GM21717 (cell line): ENCODE measurements around the gene ZNF862.

Source experiments
- ATAC-seq: cut with Tn5 transposase; IDR thresholded peaks from one replicate; pipeline ENCODE4 v1.9.1; 2021; ENCODE audit warnings: mild to moderate bottlenecking, moderate library complexity; ENCODE audit not compliant: unreplicated experiment

The ZNF862 gene

DNA sequence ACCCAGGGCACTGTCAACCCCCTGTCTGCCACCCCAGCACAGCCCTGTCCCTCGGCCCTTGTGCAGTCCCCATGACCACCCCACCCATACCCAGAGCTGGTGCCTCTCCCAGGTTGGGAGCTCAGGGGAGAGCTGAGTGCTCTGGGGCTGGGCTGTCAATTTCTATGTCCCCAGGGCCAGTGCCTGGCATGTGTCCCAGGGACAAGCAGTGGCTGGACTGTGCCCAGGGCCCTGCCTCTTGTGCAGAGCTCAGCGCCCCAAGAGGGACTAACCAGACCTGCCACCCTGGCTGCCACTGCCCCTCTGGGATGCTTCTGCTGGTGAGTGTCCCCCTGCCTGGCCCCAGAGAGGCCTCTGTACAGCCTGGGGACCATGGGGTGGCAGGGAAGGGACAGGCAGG is 29.0 kb upstream of the ZNF862 start:
- ATAC-seq = no peak

DNA sequence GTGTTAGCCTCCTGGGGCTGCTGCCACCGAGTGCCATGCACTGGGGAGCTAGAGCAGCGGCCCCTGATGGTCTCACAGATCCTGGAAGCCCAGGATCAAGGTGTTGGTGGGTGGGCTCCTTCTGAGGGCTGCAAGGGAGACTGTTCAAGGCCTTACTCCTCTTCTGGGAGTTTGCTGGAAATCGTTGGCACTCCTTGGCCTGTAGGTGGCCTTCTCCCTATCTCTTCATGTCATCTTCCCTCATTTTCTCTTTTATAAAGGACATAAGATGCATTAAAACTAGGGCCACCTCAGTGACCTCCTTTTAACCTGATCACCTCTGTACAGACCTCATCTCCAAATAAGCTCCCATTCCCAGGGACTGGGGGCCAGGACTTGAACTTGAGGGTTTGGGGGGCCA is 27.0 kb upstream of the ZNF862 start:
- ATAC-seq = no peak

DNA sequence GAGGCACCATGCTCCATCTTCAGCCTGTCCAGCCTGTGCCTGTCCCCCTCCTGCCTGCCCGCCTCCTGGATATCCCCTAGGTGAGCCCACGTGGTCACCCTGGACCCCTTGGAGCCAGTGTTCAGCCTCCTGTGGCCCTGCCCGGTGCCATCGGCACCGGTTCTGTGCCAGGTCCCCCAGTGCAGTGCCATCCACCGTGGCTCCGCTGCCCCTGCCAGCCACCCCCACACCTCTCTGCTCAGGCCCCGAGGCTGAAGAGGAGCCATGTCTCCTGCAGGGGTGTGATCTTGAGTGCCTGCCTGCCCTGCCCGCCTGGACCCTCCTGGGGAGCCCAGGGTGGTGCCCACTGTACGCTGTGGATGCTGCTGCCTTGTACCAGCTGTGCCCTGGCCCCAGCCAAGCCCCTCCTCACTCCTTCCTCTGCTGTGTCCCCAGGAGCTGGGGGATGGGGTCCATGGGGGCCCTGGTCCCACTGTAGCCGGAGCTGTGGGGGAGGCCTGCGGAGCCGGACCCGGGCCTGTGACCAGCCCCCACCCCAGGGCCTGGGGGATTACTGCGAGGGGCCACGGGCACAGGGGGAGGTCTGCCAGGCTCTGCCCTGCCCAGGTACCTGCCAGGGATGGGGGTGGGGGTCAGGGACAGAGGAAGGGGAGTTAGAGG is 26.2 kb upstream of the ZNF862 start:
- ATAC-seq = no peak

DNA sequence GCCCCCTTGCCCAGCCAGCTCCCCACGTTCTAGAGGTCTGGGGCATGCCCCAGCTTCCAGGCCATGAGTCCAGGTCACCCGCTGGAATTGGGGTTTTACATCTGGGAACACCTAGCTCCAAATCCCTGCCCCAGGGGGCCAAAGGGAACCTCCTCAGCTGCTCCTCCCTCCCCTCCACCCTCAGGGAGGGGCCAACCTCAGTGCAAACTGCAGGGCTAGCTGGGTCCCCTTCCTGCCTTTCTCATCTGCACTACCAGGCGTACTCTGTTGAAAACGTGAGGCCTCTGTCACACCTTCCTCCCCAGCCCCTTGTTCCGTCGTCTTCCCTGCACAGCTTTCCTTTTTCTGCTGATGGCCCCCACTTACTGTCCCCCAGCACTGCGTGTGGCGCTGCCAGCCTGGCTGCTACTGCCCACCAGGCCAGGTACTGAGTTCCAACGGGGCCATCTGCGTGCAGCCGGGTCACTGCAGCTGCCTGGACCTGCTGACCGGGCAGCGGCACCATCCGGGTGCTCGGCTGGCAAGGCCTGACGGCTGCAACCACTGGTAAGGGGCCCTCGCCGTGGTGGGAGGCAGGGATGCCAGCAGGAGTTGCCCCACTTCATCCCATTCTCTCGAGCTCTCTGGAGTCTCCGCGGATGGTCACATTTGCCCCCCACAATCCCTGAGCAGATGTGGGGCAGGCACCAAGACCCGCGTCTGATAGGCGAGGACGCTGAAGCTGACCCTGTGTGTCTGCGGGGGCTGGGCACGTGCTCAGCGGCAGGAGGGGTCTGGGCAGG is 24.7 kb upstream of the ZNF862 start:
- ATAC-seq = no peak

DNA sequence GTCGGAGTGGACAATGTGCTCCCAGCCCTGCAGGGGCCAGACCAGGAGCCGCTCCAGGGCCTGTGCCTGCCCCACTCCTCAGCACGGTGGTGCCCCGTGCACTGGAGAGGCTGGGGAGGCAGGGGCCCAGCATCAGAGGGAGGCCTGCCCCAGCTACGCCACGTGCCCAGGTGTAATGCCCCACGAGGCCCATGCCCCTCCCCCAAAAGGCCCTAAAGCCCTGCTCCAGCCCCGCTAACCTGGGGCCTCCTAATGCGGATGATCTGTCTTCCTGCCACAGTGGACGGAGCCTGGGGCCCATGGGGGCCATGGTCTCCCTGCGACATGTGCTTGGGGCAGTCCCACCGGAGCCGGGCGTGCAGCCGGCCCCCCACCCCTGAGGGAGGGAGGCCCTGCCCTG is 23.7 kb upstream of the ZNF862 start:
- no peak for ATAC-seq

DNA sequence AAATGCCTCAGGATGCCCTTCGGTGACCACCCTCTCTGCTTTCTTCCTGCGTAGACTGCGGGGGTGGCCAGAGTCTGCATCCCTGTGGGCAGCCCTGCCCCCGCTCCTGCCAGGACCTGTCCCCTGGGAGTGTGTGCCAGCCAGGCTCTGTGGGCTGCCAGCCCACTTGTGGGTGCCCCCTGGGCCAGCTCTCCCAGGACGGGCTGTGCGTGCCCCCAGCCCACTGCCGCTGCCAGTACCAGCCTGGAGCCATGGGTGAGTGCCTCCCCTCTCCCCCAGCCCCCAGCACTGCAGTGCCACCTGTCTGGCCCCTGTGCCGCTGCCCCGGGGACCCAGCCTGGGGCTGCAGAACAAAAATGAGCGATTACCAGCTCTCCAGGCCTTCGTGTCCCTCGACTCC is 23.1 kb upstream of the ZNF862 start:
- no peak for ATAC-seq

DNA sequence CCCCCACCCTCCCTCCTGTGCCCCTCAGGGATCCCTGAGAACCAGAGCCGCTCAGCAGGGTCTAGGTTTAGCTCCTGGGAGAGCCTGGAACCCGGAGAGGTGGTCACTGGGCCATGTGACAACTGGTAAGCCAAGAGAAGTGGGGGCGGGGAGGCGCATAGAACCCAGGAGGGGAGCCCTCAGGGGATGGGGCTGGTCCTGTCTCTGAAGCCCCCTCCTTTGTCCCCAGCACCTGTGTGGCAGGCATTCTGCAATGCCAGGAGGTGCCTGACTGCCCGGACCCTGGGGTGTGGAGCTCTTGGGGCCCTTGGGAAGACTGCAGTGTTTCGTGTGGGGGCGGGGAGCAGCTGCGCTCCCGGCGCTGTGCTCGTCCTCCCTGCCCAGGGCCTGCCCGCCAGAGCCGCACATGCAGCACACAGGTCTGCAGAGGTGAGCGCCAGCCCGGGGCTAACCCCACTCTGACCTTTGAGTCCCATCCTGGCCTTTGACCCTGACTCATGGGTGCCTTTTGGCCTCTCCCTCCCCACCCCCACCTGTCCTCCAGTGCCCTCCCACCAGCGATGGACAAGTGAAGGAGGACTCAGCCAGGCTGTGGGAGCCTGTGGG is 22.4 kb upstream of the ZNF862 start:
- ATAC-seq = no peak

DNA sequence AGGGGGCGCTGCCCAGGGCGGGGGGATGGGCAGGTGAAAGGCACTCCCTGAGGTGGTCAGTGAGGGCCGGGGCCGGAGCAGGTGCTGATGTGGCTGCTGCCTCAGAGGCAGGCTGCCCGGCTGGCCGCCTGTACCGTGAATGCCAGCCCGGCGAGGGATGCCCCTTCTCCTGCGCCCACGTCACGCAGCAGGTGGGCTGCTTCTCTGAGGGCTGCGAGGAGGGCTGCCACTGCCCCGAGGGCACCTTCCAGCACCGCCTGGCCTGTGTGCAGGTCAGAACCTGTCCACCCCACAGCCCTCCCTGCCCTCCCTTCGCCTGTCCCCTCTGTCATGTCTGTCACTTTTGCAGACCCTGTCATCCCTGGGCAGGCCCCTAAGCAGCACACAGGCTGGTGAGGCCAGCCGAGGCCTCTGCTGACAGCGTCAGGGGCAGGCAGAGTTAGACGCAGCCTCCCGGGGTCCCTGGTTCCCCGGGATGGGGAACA is 21.9 kb upstream of the ZNF862 start:
- ATAC-seq = no peak

DNA sequence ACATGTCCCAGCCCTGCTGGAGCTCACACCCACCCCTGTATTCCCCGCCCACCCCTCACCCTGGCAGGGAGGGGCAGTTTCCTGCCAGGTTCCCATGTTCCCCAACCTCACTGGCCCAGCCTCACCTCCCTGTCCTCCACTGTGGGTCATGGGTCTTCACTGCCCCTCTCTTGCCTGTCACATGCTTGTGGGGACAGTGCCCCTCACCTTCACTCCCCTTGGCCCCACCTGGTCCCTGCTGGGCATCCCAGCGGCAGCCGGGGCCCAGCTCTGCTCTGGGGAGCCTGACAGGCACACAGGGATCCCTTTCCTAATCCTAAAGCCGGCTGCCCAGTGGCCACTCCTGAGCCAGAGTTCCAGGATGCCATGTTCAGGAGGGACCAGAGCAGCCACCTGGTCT is 21.4 kb upstream of the ZNF862 start:
- no peak for ATAC-seq

DNA sequence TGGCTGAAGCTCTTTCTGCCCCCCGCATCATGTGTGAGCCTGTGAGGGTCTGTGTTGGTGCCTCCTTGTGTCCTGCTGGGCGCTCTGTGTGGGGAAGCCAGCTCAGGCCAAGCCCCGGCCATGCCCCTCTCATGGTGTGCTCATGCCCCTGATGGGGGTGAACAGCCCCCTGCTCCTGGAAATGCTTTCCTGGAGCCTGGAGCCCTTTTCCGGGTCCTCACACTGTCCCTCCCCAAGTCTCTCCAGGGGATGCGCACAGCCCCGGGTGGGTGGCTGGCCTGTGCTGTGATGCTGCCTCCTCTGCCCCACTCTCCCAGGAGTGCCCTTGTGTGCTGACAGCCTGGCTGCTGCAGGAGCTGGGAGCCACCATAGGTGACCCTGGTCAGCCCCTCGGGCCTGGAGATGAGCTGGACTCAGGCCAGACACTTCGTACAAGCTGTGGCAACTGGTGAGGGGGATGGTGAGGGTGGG is 20.8 kb upstream of the ZNF862 start:
- ATAC-seq = no peak

DNA sequence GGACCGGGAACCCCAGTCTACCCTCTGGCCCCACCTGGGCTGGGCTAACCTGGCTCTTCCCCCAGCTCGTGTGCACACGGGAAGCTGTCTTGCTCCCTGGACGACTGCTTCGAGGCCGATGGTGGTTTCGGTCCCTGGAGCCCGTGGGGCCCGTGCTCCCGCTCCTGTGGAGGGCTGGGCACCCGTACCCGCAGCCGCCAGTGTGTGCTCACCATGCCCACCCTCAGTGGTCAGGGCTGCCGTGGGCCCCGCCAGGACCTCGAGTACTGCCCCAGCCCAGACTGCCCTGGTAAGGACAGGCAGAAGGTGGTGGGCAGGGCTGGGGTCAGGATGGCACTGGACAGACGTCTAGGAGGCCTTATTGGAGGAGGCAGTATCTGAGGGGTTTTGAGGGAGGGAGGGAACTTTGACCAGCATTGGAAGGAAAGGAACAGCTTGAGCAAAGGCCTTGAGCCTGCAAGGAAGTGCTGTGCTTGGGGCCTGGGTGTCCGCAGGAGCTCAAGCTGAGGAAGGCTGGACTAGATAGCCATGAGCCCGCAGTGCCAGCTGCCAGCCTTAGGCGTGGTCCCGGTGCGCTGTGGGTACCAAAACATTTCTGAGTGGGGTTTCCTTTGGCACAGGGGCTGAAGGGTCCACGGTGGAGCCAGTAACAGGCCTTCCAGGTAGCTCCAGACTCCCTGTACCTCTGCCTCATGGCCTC is 20.2 kb upstream of the ZNF862 start:
- no peak for ATAC-seq

DNA sequence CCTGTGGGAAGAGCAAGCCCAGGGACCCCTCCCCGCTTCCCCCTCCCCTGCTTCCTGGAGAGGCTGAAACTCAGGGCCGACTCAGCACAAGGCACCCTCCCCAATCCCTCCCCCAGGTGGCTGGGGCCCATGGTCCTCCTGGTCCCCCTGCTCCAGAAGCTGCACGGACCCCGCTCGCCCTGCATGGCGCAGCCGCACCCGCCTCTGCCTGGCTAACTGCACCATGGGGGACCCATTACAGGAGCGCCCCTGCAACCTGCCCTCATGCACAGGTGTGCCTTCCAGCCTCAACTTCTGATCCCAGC is 19.7 kb upstream of the ZNF862 start:
- no peak for ATAC-seq

DNA sequence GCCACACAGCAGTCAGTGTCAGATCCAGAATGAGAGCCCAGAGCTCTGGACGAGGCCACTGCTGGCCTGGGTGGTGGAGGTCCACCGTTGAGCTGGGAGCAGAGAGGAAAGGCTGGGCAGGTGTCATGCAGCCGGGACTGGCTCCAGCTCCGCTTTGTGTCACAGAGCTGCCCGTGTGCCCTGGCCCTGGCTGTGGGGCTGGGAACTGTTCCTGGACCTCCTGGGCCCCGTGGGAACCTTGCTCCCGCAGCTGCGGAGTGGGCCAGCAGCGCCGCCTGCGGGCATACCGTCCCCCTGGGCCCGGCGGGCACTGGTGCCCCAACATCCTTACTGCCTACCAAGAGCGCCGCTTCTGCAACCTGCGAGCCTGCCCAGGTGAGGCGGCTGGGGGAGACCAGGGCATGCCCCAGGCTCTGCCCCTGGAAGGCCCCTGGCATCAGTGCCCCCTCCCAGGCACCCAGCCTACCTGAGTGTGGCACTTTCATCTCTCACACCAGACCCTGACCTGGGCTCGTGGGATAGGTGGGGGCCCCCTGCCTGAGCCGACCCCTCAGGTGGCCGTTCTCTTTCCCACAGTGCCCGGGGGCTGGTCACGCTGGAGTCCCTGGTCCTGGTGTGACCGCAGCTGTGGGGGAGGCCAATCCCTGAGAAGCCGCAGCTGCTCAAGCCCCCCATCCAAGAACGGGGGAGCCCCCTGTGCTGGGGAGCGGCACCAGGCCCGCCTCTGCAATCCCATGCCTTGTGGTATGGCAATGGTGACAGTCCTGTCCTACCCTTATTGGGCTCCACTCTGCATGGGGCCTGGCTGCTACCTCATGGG is 18.8 kb upstream of the ZNF862 start:
- no peak for ATAC-seq

DNA sequence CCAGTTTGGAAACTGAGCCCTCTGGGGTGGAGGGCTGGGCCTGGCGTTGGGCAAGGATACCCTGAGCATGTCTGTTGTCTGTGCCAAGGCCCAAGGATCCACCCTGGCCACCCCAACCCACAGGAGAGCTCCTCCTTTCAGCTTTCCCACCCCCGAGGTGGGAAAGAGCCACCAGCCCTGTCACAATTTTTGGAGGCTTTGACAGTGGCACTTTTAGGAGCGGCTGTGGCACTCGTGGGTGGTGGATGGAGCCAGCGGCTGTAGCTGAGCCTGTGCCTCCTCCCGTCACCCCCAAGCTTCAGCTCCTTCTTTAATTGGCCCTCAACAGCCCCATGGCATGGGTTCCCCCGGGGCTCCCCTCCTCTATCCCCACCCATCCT is 18.2 kb upstream of the ZNF862 start:
- ATAC-seq = no peak

DNA sequence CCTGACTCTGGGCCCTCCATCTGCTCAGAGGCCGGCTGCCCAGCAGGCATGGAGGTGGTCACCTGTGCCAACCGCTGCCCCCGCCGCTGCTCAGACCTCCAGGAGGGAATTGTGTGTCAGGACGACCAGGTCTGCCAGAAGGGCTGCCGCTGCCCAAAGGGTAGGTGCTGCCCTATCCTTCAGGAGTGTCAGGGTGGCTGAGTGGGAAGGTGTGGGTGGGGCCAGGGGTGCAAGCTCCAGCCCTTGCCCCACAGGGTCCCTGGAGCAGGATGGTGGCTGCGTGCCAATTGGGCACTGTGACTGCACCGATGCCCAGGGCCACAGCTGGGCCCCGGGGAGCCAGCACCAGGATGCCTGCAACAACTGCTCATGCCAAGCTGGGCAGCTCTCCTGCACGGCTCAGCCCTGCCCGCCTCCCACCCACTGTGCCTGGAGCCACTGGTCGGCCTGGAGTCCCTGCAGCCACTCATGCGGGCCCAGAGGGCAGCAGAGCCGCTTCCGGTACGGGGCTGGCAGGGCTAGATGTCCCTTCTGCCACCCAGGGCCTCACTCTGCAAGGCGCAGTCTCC is 17.5 kb upstream of the ZNF862 start:
- ATAC-seq = no peak

DNA sequence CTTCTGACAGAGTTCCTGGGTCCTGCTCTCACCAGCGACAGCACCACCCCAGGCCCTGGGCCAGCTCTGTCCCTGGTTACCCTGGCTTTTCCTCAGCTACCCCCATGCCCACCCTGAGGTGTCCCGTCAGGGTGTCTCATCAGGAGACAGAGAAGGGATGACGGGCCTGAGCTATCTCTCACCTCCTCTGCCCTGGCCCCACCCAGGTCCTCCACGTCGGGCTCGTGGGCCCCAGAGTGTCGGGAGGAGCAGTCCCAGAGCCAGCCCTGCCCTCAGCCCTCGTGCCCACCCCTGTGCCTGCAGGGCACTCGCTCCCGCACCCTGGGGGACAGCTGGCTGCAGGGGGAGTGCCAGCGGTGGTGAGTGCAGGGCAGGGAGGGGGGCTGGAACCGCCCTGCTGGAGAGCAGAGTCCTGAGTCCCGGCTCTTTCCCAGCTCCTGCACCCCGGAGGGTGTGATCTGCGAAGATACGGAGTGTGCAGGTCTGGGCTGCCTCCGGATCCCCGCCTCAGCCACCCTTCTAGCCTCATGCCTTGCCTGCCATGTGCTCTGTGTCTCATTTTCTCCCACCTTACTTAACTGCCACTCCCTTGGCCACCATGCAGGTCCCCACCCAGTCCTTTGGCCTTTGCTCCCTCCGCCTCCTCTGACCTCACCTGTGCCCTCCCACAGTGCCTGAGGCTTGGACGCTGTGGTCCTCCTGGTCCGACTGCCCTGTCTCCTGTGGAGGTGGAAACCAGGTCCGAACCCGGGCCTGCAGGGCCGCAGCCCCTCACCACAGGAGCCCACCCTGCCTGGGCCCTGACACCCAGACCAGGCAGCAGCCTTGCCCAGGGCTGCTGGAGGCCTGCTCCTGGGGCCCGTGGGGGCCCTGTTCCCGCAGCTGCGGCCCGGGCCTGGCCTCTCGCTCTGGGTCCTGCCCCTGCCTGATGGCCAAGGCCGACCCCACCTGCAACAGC is 16.7 kb upstream of the ZNF862 start:
- no peak for ATAC-seq

DNA sequence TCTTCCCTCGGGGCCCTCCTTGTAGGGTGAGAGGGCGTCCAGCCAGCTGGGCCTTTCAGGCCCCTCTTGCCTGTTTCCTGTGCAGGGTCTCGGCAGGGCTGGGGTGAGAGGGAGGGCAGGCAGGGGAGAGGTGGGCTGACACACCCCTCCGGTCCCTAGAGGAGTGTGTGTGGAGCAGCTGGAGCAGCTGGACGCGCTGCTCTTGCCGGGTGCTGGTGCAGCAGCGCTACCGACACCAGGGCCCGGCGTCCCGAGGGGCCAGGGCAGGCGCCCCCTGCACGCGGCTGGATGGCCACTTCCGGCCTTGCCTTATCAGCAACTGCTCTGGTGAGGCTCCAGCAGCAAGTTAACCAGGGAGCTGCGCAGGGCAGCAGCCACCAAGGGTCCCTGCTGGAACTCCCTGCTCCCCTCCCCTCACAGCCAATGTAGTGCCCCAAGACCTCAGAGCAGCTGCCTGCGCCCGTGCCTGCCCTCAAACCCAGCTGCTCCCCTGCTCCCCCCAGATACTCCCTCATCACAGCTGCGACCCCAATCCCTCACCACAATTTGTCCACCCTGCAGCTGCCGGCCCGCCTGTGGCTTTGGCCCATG is 15.7 kb upstream of the ZNF862 start:
- ATAC-seq = no peak

DNA sequence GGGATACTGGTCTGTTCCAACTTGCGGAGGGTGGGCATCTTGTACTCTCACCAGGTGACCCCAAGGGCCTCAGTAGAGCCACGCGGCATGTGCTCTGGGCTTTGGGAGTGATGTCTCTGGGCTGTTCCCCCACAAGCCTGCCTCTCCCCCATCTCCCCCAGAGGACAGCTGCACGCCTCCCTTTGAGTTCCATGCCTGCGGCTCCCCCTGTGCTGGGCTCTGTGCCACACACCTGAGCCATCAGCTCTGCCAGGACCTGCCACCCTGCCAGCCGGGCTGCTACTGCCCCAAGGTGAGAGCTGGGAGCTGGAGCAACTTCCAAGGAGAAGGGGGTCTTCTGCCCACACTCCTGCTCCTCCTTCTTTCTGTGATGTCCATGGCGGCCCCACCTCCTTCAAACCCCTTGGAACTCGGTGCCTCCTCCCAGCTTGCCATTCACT is 15.0 kb upstream of the ZNF862 start:
- ATAC-seq = no peak

DNA sequence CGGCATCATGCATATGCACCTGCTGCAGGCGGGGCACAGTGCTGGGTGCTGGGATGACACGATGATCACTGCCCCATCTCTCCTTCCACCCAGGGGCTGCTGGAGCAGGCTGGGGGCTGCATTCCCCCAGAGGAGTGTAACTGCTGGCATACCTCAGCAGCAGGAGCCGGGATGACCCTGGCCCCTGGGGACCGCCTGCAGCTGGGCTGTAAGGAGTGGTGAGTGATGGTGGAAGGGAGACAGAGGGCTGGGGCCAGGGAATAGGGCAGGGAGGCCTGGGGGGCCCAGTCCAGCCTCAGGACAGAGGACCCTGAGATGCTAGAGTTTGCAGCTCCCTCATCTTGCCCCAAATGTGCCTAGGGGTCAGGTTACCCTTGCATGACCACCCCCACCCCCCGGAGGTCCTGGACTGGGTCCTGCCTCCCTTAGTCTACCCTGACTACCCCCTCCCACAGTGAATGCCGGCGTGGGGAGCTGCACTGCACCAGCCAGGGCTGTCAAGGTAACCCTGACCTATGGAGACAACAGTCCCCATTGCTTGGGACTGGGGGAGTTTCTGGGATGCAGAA is 14.5 kb upstream of the ZNF862 start:
- ATAC-seq = no peak
